ENCODE measurements around the gene GFM1.

DNA sequence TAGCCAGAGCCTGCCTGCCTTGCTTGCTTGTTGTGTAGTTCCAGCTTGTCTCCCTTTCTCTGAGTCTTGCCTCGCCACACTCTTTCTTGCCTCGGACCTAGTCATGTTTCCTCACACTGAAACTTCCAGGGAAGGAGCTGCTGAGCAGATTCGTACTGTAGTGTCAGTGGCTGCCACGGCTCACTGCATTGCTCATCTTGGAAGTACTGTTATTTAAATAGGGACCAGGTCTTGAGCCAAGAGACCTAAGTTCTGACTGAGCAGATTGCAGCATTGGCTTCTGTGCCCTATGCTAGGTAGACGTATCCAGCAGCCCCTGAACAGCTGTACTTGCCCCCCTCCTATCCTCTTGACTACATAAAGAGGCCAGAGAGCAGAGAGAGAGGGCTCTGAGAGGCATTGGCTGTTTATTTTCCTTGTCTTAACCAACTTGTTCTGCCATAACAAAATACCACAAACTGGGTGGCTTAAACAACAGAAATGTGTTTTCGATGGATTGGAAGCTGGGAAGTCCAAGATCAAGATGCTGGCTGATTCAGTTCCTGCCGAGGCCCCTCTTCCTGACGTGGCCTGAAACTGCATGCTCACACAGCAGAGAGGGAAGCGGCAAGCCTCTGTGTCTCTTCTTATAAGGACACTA is 93.8 kb downstream of the GFM1 start:
- TF ChIP-seq, protein P1, sequence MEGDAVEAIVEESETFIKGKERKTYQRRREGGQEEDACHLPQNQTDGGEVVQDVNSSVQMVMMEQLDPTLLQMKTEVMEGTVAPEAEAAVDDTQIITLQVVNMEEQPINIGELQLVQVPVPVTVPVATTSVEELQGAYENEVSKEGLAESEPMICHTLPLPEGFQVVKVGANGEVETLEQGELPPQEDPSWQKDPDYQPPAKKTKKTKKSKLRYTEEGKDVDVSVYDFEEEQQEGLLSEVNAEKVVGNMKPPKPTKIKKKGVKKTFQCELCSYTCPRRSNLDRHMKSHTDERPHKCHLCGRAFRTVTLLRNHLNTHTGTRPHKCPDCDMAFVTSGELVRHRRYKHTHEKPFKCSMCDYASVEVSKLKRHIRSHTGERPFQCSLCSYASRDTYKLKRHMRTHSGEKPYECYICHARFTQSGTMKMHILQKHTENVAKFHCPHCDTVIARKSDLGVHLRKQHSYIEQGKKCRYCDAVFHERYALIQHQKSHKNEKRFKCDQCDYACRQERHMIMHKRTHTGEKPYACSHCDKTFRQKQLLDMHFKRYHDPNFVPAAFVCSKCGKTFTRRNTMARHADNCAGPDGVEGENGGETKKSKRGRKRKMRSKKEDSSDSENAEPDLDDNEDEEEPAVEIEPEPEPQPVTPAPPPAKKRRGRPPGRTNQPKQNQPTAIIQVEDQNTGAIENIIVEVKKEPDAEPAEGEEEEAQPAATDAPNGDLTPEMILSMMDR (IDR thresholded peaks at IDR 0.05): no peak
- no peak for TF ChIP-seq POLR2A (IDR thresholded peaks at IDR 0.05)
- no peak for TF ChIP-seq POLR2AphosphoS5 (IDR thresholded peaks at IDR 0.05)

Measured in transverse colon (tissue), 4 donors.